ENCODE results near the gene GNPTAB. TPM values are rescaled to one million over a fixed set of nuclear protein-coding genes. Genes with fewer than 3 reads are reported as not detected.

The GNPTAB gene
- total and polyA plus RNA-seq, 2 of the 8 experiments (the other 6 are each of a cell fraction or from before 2014, with no cell fraction given): 21.5 to 51.3 TPM

DNA sequence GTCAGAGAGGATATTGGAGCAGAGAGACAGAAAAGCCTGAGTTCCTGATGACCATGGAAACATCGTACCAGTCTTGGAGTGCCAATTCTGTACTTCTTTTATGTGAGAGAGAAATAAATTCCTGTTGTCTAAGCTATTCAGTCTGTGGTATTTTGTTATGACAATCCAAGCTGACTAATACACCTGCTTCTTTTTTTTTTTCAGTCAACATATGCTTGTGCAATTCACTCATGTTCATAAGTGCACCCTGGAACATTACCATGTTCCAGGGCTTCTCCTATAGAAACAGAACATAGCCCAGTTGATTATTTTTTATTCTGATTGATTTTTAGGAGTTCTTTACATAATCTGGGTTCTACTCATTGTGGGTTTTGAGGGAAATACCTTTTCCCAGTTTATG is 135.1 kb downstream of the GNPTAB start:
- no peak overlapping the region for H2BK20ac ChIP-seq (ENCODE audit: low read length)
- H3K23me2 ChIP-seq (ENCODE audit: low read depth, low read length): peaks cover 11% of the 10 kb centered on the region; the same call in 1 of the 2 replicates
- ChIA-PET CTCF (ENCODE audit: partially characterized antibody) (no interaction called here), POLR2A (ENCODE audit: partially characterized antibody) (no interaction called here)
- no peak overlapping the region for H3K18ac ChIP-seq (ENCODE audit: extremely low read depth, low read length)
- H2BK15ac ChIP-seq (ENCODE audit: low read length): no peak overlapping the region
- no peak overlapping the region for H2AFZ ChIP-seq (ENCODE audit: low read length)
- no peak overlapping the region for H3K14ac ChIP-seq (ENCODE audit: insufficient read length)
- no peak overlapping the region for H2BK5ac ChIP-seq (ENCODE audit: low read depth, low read length)
- no peak overlapping the region for H3K27ac ChIP-seq (ENCODE audit: low read depth, low read length)
- no peak overlapping the region for H3K9ac ChIP-seq (replicated peaks in 1 of 4; ENCODE audit: extremely low read depth in 1 of 4, low read depth in 3 of 4, low read length in 3 of 4)
- H4K20me1 ChIP-seq (replicated peaks in 1 of 2; ENCODE audit: control insufficient read depth in 1 of 2, insufficient read depth in 2 of 2, low read length in 2 of 2): no peaks in the 10 kb centered on the region
- no peak overlapping the region for H4K8ac ChIP-seq (ENCODE audit: extremely low read depth, insufficient read depth, low read length)
- 0 out of 4 replicates have a peak, but pooled peaks cover 0 to 3% of the 10 kb centered on the region in 2 experiments for H3K79me2 ChIP-seq (ENCODE audit: control insufficient read depth in 1 of 2, insufficient read depth in 2 of 2, low read length in 2 of 2)
- no peak overlapping the region for H2AK5ac ChIP-seq (ENCODE audit: low read depth, low read length)
- H3K27me3 ChIP-seq (replicated peaks in 1 of 4; ENCODE audit: control insufficient read depth in 3 of 4, extremely low read depth in 1 of 4, insufficient read depth in 3 of 4, low read length in 3 of 4): peaks cover 2 to 18% (median 12%) of the 10 kb centered on the region in 4 experiments
- H2BK120ac ChIP-seq (replicated peaks; ENCODE audit: low read depth, low read length): no peak overlapping the region
- H3K4me1 ChIP-seq (replicated peaks in 1 of 4; ENCODE audit: control insufficient read depth in 3 of 4, insufficient read depth in 4 of 4, low read length in 3 of 4): peaks cover 0 to 4% (median 3%) of the 10 kb centered on the region in 4 experiments; a peak in 3 of 7 replicates
- H3K4me3 ChIP-seq (ENCODE audit: extremely low read depth in 1 of 4, insufficient read depth in 2 of 4, low read depth in 3 of 4, low read length in 4 of 4): no peak overlapping the region
- no peak for FAIRE-seq
- WGBS, 2 experiments (ENCODE audit: extremely low coverage in 1 of 2, insufficient coverage in 1 of 2, insufficient read length in 1 of 2, insufficient replicate concordance in 2 of 2, low coverage in 1 of 2, low lambda C conversion rate in 2 of 2, missing lambda C conversion rate in 1 of 2): 94% methylated on average over 1 of the region's 1 CpG; no CpG with 5 or more reads in 1 of the 2 experiments
- no peak overlapping the region for H4K91ac ChIP-seq (replicated peaks; ENCODE audit: insufficient read length, low read length)
- H4K5ac ChIP-seq (ENCODE audit: insufficient read length, low read depth, low read length): no peak overlapping the region
- no peak overlapping the region for H3K4ac ChIP-seq (replicated peaks; ENCODE audit: insufficient read length, low read depth, low read length)
- no peak overlapping the region for H3K56ac ChIP-seq (replicated peaks; ENCODE audit: insufficient read length, low read depth, low read length)
- H2BK12ac ChIP-seq (ENCODE audit: low read depth, low read length): no peak overlapping the region
- TF ChIP-seq EZH2 (IDR thresholded peaks at IDR 0.05; ENCODE audit: low read depth, low read length, severe bottlenecking): no peak
- no peak for TF ChIP-seq BCL11A (IDR thresholded peaks at IDR 0.05; ENCODE audit: low read depth in 2 of 2, low read length in 2 of 2)
- TF ChIP-seq, protein P1, sequence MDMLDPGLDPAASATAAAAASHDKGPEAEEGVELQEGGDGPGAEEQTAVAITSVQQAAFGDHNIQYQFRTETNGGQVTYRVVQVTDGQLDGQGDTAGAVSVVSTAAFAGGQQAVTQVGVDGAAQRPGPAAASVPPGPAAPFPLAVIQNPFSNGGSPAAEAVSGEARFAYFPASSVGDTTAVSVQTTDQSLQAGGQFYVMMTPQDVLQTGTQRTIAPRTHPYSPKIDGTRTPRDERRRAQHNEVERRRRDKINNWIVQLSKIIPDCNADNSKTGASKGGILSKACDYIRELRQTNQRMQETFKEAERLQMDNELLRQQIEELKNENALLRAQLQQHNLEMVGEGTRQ (IDR thresholded peaks at IDR 0.05; ENCODE audit: low read length): no peak
- no peak for TF ChIP-seq TAF7 (optimal IDR thresholded peaks at IDR 0.05; ENCODE audit: borderline replicate concordance, low read depth, low read length)
- TF ChIP-seq SIRT6 (IDR thresholded peaks at IDR 0.05; ENCODE audit: low read length): no peak
- TF ChIP-seq ASH2L (IDR thresholded peaks at IDR 0.05; ENCODE audit: low read length): no peak
- no peak for TF ChIP-seq CHD1 (IDR thresholded peaks at IDR 0.05; ENCODE audit: low read depth, low read length)
- no peak overlapping the region for H3K23ac ChIP-seq (ENCODE audit: insufficient read length)
- H3K9me3 ChIP-seq (ENCODE audit: insufficient read depth in 2 of 2, low read depth in 1 of 2, low read length in 1 of 2): no peaks in the 10 kb centered on the region
- DNase-seq (ENCODE audit: low read depth in 1 of 2, low spot score in 2 of 2): no peak
- no peaks in the 10 kb centered on the region for H3K36me3 ChIP-seq (ENCODE audit: control insufficient read depth in 2 of 4, insufficient read depth in 4 of 4, low read length in 3 of 4)
- no peak overlapping the region; a peak in 1 of 4 replicates for H3K4me2 ChIP-seq (ENCODE audit: insufficient read depth in 1 of 2, low read depth in 2 of 2, low read length in 2 of 2)
- H3K79me1 ChIP-seq (ENCODE audit: low read depth, low read length): no peaks in the 10 kb centered on the region
